Thyroid gland (tissue), 4 donors: ENCODE results near the gene SEMA7A.

Experiments used
- CTCF ChIP-seq, 6 experiments: fragments of 200-600 bp in 3 of 6; fragments of 450-650 bp in 3 of 6; sonication (generic) in 3 of 6; IDR thresholded peaks; one replicate each; pipeline ENCODE4 v1.5.1; 2016 to 2019; ENCODE audit warnings: antibody characterized with exemption in 6 of 6, mild to moderate bottlenecking in 2 of 6, inconsistent platforms in 1 of 6, moderate library complexity in 1 of 6
- POLR2A ChIP-seq, 2 donors: fragments of 450-650 bp; IDR thresholded peaks; one replicate each; pipeline ENCODE4 v1.6.1; 2017; ENCODE audit warnings: antibody characterized with exemption in 2 of 2, mild to moderate bottlenecking in 2 of 2, moderate library complexity in 1 of 2

DNA sequence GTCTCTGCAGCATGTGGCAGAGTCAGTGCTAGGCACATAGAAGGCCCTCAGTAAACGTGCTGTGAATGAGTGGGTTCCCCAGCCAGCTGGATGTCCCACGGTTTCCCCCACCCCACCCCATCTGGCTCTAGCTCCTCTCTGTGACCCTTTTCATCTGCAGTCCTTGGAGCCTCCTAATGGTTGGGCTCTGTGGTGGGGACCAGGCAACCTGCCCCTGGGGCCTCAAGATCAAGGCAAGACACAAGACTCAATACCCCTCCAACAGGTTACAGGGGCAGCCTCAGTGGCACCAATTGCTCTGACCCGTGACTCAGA lies 49.2 kb downstream of the SEMA7A start:
- TF ChIP-seq POLR2A (IDR thresholded peaks at IDR 0.05) (no peak), CTCF (IDR thresholded peaks at IDR 0.05) (no peak)
